AG04449 (cell line): ENCODE results near the gene DCP1B.

Experiments
- CTCF ChIA-PET: fragments of 350-600 bp; formaldehyde crosslinking; extraction: SDS; loops from one replicate; lab custom pipeline; 2021; ENCODE audit warnings: antibody characterized with exemption; lab: Yijun Ruan, JAX
- POLR2A ChIA-PET: fragments of 400-600, 350-600 bp; formaldehyde crosslinking; extraction: SDS; loops from one replicate; lab custom pipeline; 2020; ENCODE audit warnings: antibody characterized with exemption, inconsistent platforms; lab: Yijun Ruan, JAX
- DNase-seq: peaks from one replicate; pipeline ENCODE4 v3.0.0-alpha.2; 2010; ENCODE audit warnings: low read depth, low spot score
- H3K4me3 ChIP-seq: 2 replicates; pipeline ENCODE4 v1.5.1; 2011; ENCODE audit warnings: low read depth, mild to moderate bottlenecking, control low read depth, low read length
- TF ChIP-seq, protein P1 (sequence below): IDR thresholded peaks from one replicate; pipeline ENCODE4 v1.5.1; 2011; ENCODE audit warnings: mild to moderate bottlenecking, moderate library complexity, low read length, control low read depth, inconsistent platforms; ENCODE audit not compliant: insufficient read depth; ENCODE audit errors: missing control alignments

Gene DCP1B

DNA sequence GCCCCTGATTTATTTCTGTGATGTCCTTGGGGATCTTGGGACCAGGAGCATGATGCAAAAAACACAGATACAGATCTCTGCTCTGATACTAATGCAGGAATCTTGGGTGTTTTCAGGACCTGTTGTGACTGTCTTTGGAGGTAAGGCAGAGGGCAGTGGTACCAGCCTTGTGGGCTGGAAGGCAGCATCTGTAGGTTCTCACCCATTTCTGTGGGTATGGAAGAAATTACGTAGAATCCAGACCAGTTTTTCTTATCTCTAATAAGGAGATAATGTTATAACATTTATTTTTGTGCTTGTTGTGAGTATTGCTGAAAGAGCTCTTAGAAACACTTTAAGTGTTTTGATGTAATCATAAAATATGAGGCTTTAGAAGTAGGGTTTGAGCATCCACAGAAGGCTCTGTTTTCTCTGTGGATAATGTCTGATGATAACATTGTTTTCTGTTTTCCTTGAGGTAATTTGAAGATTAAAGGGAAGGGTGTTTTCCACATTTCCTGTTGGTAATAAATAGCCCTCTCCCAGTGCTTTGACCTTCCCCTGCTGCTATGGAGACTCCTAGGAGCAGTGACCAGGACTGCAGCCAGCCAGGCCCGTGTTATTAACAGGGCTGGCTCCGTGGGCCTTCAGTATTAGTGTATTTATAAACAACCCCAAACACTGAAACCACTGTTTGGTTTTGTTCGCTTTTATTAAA is 9.4 kb upstream of the DCP1B start:
- H3K4me3 ChIP-seq, result no peak overlapping the region
- ChIA-PET POLR2A (no interaction called here), CTCF (interaction anchor here (1.1 to 2.2 kb wide), 2 partner anchors 20 to 21 kb away, joined by 4 to 9 read pairs; no protein-coding TSS in a partner anchor)
- no peak for DNase-seq
- TF ChIP-seq, protein P1, sequence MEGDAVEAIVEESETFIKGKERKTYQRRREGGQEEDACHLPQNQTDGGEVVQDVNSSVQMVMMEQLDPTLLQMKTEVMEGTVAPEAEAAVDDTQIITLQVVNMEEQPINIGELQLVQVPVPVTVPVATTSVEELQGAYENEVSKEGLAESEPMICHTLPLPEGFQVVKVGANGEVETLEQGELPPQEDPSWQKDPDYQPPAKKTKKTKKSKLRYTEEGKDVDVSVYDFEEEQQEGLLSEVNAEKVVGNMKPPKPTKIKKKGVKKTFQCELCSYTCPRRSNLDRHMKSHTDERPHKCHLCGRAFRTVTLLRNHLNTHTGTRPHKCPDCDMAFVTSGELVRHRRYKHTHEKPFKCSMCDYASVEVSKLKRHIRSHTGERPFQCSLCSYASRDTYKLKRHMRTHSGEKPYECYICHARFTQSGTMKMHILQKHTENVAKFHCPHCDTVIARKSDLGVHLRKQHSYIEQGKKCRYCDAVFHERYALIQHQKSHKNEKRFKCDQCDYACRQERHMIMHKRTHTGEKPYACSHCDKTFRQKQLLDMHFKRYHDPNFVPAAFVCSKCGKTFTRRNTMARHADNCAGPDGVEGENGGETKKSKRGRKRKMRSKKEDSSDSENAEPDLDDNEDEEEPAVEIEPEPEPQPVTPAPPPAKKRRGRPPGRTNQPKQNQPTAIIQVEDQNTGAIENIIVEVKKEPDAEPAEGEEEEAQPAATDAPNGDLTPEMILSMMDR, result no peak

DNA sequence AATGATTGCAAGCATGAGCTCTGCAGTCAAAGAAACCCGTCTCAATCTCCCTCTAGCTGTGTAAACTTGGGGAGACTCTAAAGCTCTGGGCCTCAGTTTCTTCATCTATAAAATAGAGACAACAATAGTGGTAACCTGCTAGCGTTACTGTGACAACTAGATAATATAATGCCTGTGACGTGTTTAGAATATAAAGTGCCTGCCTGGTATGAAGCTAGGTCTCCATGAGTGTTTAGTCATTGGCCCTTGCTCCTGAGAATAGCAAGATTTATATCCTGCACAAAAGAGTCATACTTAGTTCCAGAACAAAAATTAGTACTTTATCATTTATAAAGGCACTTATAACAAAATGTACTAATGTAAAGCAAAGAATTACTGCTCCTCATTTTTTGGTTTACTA is 8.8 kb upstream of the DCP1B start:
- TF ChIP-seq, protein P1, result no peak
- POLR2A ChIA-PET, result no interaction called here
- CTCF ChIA-PET, result interaction anchor here (1.1 to 2.2 kb wide), 2 partner anchors 20 to 22 kb away, joined by 4 to 9 read pairs; no protein-coding TSS in a partner anchor
- H3K4me3 ChIP-seq, result no peak overlapping the region
- DNase-seq, result no peak

DNA sequence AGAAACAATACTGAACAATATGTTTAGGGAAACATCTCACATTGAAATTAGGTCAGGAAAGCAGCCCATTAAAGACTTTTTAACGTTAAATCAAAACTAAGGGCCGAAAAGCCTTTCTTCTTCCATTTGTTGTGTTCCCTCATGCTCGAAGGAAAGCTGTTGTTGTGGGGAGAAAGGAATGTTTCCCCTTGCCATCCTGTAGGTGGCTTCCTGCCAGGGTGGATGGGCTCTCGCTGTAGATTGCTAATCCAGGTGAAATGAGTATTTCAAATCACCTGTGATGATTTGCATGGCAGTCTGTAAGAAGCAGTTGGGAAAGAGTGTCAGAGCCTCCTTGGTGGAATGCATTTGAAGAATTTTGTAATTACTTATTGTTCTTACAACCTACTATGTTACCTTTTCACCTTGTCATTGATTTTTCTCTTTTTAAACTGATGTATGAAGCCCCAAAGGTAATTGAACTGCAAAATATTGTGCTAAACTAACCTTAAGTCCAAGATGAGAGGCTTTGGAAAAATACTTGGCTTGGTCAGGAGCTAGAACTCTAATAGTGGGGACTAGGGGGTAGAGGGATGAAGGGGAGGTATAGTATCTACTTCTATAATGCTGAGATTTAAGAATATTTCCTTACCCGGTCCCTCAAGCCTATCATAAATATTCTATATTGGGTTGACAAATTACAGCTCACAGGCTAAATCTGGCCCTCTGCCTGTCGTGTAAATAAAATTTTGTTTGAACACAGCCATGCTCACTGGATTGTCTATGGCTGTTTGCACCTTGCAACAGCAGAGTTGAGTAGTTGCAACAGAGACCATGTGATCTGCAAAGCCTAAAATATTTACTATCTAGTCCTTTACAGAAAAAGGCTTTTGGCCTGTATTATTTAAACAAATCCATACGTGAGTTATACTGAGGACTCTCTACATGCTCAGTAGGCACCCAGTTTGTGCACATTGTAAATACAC is 7.7 kb upstream of the DCP1B start:
- no peak overlapping the region for H3K4me3 ChIP-seq
- ChIA-PET CTCF (interaction anchor here (1.1 to 2.2 kb wide), 2 partner anchors 23 to 277 kb away, joined by 3 to 9 read pairs; no protein-coding TSS in a partner anchor), POLR2A (no interaction called here)
- TF ChIP-seq, protein P1, result no peak
- DNase-seq, result no peak

DNA sequence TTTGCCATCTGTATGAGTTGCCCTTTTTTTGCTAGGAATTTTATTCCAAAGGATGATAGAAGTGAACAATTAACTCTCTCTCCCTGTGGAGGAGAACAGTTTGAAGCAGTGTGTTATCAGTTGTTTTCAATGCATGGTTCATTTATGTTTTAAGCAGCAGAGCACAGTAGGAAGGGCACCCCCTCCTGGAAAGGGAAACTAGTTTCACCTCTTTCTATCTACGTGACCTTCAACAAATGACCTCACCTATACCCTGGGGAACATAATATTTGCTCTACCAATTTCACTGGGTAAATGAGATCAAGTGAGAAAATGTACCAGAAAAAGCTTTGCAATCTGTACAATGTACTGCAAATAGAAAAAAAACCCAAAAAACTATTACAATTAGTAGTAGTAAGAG is 5.4 kb upstream of the DCP1B start:
- no peak for DNase-seq
- TF ChIP-seq, protein P1, result no peak
- ChIA-PET POLR2A (no interaction called here), CTCF (interaction anchor here (1.0 to 3.0 kb wide), 5 partner anchors 17 to 232 kb away, joined by 3 to 16 read pairs (median 5); no protein-coding TSS in a partner anchor)
- no peak overlapping the region for H3K4me3 ChIP-seq

DNA sequence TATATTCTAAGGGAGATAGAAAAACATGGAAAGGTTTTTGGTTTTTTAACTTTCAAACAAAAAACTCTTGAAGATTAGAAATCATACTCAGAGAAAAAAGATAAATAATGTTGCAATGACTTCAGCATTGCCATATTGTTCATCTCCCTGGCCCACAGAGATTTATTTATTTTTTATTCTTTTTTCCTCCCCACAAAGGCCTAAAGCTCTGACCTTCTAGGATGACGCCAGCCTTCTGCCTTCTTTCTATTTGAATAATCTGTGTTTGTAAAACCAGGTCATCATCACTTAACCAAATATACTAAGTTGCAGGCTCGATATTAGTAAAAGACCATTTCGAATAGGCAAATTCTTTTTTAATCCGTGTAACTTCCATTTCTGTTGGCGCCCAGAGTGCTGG is 4.4 kb upstream of the DCP1B start:
- ChIA-PET POLR2A (no interaction called here), CTCF (interaction anchor here (2.0 to 3.0 kb wide), 2 partner anchors 26 to 69 kb away, joined by 6 to 16 read pairs; no protein-coding TSS in a partner anchor)
- H3K4me3 ChIP-seq, result no peak overlapping the region
- no peak for DNase-seq
- TF ChIP-seq, protein P1, result no peak
